Vagina (tissue), 1 donor: ENCODE data around the gene TSPAN33. TPM values are rescaled to one million over a fixed set of nuclear protein-coding genes. Genes with fewer than 3 reads are reported as not detected.

ENCODE experiments used
- small RNA-seq: library from RNA; depleted of rRNA; stranded (forward); fragments of <200 nt; gene quantifications from one replicate; pipeline ENCODE3, GENCODE V24; 2016
- total RNA-seq: library from RNA; depleted of rRNA; stranded (reverse); fragments of >200 nt; gene quantifications from one replicate; pipeline ENCODE4 v1.2.3, GENCODE V29; 2016

Gene TSPAN33
- total RNA-seq, 1 donor from 2014 or later, result 2.7 TPM

Small RNAs within 50 kb of the gene (small RNA-seq; reads per million reads assigned to genes)
- not detected for gene RNY1P11

Other genes with a start within 250 kb of the TSPAN33 start
- 1.2 TPM for gene KCP, start 234.0 kb upstream of the TSPAN33 start, total RNA-seq
- gene IRF5, start 206.8 kb upstream of the TSPAN33 start, total RNA-seq, result 15.0 TPM
- gene TNPO3, start 89.6 kb upstream of the TSPAN33 start, total RNA-seq, result 33.9 TPM
- 22.1 TPM for gene SMO, start 43.9 kb downstream of the TSPAN33 start, total RNA-seq
- gene AHCYL2, start 80.3 kb downstream of the TSPAN33 start, total RNA-seq, result 19.6 TPM